ENCODE results near the gene MPL. TPM values are rescaled to one million over a fixed set of nuclear protein-coding genes. Genes with fewer than 3 reads are reported as not detected.

Gene MPL
- total RNA-seq, 2 experiments from 2014 or later, result not detected

- ChIA-PET CTCF (no interaction called here), POLR2A (no interaction called here)
- Mint-ChIP-seq H3K9me3 (ENCODE audit: insufficient read depth) (no peaks in the 10 kb centered on the region), H3K27me3 (ENCODE audit: low read depth) (no peaks in the 10 kb centered on the region), H3K4me3 (no peak overlapping the region), H3K4me1 (ENCODE audit: low read depth) (no peaks in the 10 kb centered on the region), H3K27ac (no peak overlapping the region), H3K36me3 (ENCODE audit: low read depth) (no peaks in the 10 kb centered on the region)
- ATAC-seq (no peak), DNase-seq (no peak)
These were observed 28.8 kb upstream of the MPL start for GRCh38 chr1:43308635-43309404.

GRCh38 chr1:43309405-43310025 is 28.1 kb upstream of the MPL start:
- Mint-ChIP-seq H3K36me3 (ENCODE audit: low read depth) (no peaks in the 10 kb centered on the region), H3K4me3 (no peak overlapping the region), H3K27me3 (ENCODE audit: low read depth) (no peaks in the 10 kb centered on the region), H3K27ac (no peak overlapping the region), H3K9me3 (ENCODE audit: insufficient read depth) (no peaks in the 10 kb centered on the region), H3K4me1 (ENCODE audit: low read depth) (no peaks in the 10 kb centered on the region)
- CTCF ChIA-PET, result no interaction called here
- POLR2A ChIA-PET, result no interaction called here
- ATAC-seq, result no peak
- no peak for DNase-seq

GRCh38 chr1:43311521-43311920 is 26.1 kb upstream of the MPL start:
- CTCF ChIA-PET, result interaction anchor here (1.2 kb wide), 1 partner anchor 85 kb away, joined by 4 read pairs; no protein-coding TSS in a partner anchor
- no peaks in the 10 kb centered on the region for H3K36me3 Mint-ChIP-seq (ENCODE audit: low read depth)
- H3K9me3 Mint-ChIP-seq (ENCODE audit: insufficient read depth), result no peaks in the 10 kb centered on the region
- H3K27ac Mint-ChIP-seq, result no peak overlapping the region
- POLR2A ChIA-PET, result no interaction called here
- no peak for DNase-seq
- no peaks in the 10 kb centered on the region for H3K27me3 Mint-ChIP-seq (ENCODE audit: low read depth)
- ATAC-seq, result no peak
- no peak overlapping the region for H3K4me3 Mint-ChIP-seq
- no peaks in the 10 kb centered on the region for H3K4me1 Mint-ChIP-seq (ENCODE audit: low read depth)

GRCh38 chr1:43312212-43312623 is 25.4 kb upstream of the MPL start:
- H3K4me3 Mint-ChIP-seq, result no peak overlapping the region
- CTCF ChIA-PET, result interaction anchor here (1.2 to 1.4 kb wide), 3 partner anchors 56 to 85 kb away, joined by 3 to 4 read pairs (median 3); partner anchors contain the start of gene ELOVL1
- ATAC-seq (no peak), DNase-seq (no peak)
- no peaks in the 10 kb centered on the region for H3K27me3 Mint-ChIP-seq (ENCODE audit: low read depth)
- H3K36me3 Mint-ChIP-seq (ENCODE audit: low read depth), result no peaks in the 10 kb centered on the region
- no peaks in the 10 kb centered on the region for H3K4me1 Mint-ChIP-seq (ENCODE audit: low read depth)
- no peaks in the 10 kb centered on the region for H3K9me3 Mint-ChIP-seq (ENCODE audit: insufficient read depth)
- no peak overlapping the region for H3K27ac Mint-ChIP-seq
- POLR2A ChIA-PET, result no interaction called here

- no peaks in the 10 kb centered on the region for H3K27me3 Mint-ChIP-seq (ENCODE audit: low read depth)
- no peaks in the 10 kb centered on the region for H3K4me1 Mint-ChIP-seq (ENCODE audit: low read depth)
- no peak overlapping the region for H3K27ac Mint-ChIP-seq
- H3K9me3 Mint-ChIP-seq (ENCODE audit: insufficient read depth), result no peaks in the 10 kb centered on the region
- no peak overlapping the region for H3K4me3 Mint-ChIP-seq
- CTCF ChIA-PET, result interaction anchor here (1.4 kb wide), 2 partner anchors 55 to 73 kb away, joined by 3 read pairs; partner anchors contain the start of gene ELOVL1
- POLR2A ChIA-PET, result no interaction called here
- no peaks in the 10 kb centered on the region for H3K36me3 Mint-ChIP-seq (ENCODE audit: low read depth)
- no peak for ATAC-seq
- DNase-seq, result no peak
These were observed 24.7 kb upstream of the MPL start for GRCh38 chr1:43312663-43313515.

- ATAC-seq, result no peak
- no peaks in the 10 kb centered on the region for H3K9me3 Mint-ChIP-seq (ENCODE audit: insufficient read depth)
- H3K4me1 Mint-ChIP-seq (ENCODE audit: low read depth), result no peaks in the 10 kb centered on the region
- no peak overlapping the region for H3K27ac Mint-ChIP-seq
- DNase-seq, result no peak
- H3K4me3 Mint-ChIP-seq, result no peak overlapping the region
- ChIA-PET CTCF (no interaction called here), POLR2A (no interaction called here)
- H3K27me3 Mint-ChIP-seq (ENCODE audit: low read depth), result no peaks in the 10 kb centered on the region
- no peaks in the 10 kb centered on the region for H3K36me3 Mint-ChIP-seq (ENCODE audit: low read depth)
These were observed 23.8 kb upstream of the MPL start for GRCh38 chr1:43313771-43314170.

- CTCF ChIA-PET, result no interaction called here
- Mint-ChIP-seq H3K9me3 (ENCODE audit: insufficient read depth) (no peaks in the 10 kb centered on the region), H3K4me1 (ENCODE audit: low read depth) (no peaks in the 10 kb centered on the region), H3K36me3 (ENCODE audit: low read depth) (no peaks in the 10 kb centered on the region), H3K27ac (no peak overlapping the region), H3K27me3 (ENCODE audit: low read depth) (no peaks in the 10 kb centered on the region), H3K4me3 (no peak overlapping the region)
- DNase-seq, result no peak
- no peak for ATAC-seq
- POLR2A ChIA-PET, result no interaction called here
These were observed 23.4 kb upstream of the MPL start for GRCh38 chr1:43314233-43314632.

- Mint-ChIP-seq H3K4me1 (ENCODE audit: low read depth) (no peaks in the 10 kb centered on the region), H3K27me3 (ENCODE audit: low read depth) (no peaks in the 10 kb centered on the region), H3K36me3 (ENCODE audit: low read depth) (no peaks in the 10 kb centered on the region), H3K4me3 (no peak overlapping the region), H3K9me3 (ENCODE audit: insufficient read depth) (no peaks in the 10 kb centered on the region), H3K27ac (no peak overlapping the region)
- ATAC-seq (no peak), DNase-seq (no peak)
- ChIA-PET CTCF (no interaction called here), POLR2A (no interaction called here)
These were observed 22.1 kb upstream of the MPL start for GRCh38 chr1:43315481-43315880.

- ATAC-seq, result no peak
- Mint-ChIP-seq H3K36me3 (ENCODE audit: low read depth) (no peaks in the 10 kb centered on the region), H3K27ac (no peak overlapping the region), H3K4me3 (no peak overlapping the region), H3K9me3 (ENCODE audit: insufficient read depth) (no peaks in the 10 kb centered on the region), H3K4me1 (ENCODE audit: low read depth) (no peaks in the 10 kb centered on the region), H3K27me3 (ENCODE audit: low read depth) (no peaks in the 10 kb centered on the region)
- ChIA-PET POLR2A (no interaction called here), CTCF (no interaction called here)
- DNase-seq, result no peak
These were observed 21.5 kb upstream of the MPL start for GRCh38 chr1:43315963-43316737.

- DNase-seq (no peak), ATAC-seq (no peak)
- ChIA-PET CTCF (no interaction called here), POLR2A (interaction anchor here (0.6 kb wide), 1 partner anchor 84 kb away, joined by 3 read pairs; no protein-coding TSS in a partner anchor)
- H3K9me3 Mint-ChIP-seq (ENCODE audit: insufficient read depth), result no peaks in the 10 kb centered on the region
- H3K36me3 Mint-ChIP-seq (ENCODE audit: low read depth), result no peaks in the 10 kb centered on the region
- no peaks in the 10 kb centered on the region for H3K4me1 Mint-ChIP-seq (ENCODE audit: low read depth)
- H3K4me3 Mint-ChIP-seq, result no peak overlapping the region
- no peak overlapping the region for H3K27ac Mint-ChIP-seq
- H3K27me3 Mint-ChIP-seq (ENCODE audit: low read depth), result no peaks in the 10 kb centered on the region
These were observed 20.7 kb upstream of the MPL start for GRCh38 chr1:43316738-43317520.

- H3K36me3 Mint-ChIP-seq (ENCODE audit: low read depth), result no peaks in the 10 kb centered on the region
- CTCF ChIA-PET, result no interaction called here
These were observed 19.7 kb upstream of the MPL start for GRCh38 chr1:43317817-43318471.

More at GRCh38 chr1:43317817-43318471, 19.7 kb upstream of the MPL start:
- DNase-seq (no peak), ATAC-seq (no peak)
- no peaks in the 10 kb centered on the region for H3K27me3 Mint-ChIP-seq (ENCODE audit: low read depth)
- H3K9me3 Mint-ChIP-seq (ENCODE audit: insufficient read depth), result no peaks in the 10 kb centered on the region
- POLR2A ChIA-PET, result no interaction called here
- H3K4me3 Mint-ChIP-seq, result no peak overlapping the region
- H3K4me1 Mint-ChIP-seq (ENCODE audit: low read depth), result no peaks in the 10 kb centered on the region
- H3K27ac Mint-ChIP-seq, result no peak overlapping the region
